NCI-H2107 treated with DMSO at 0.1 percent for 48 hours (cell line): ENCODE results near the gene PCDH15.

Experiments
- DNase-seq: peaks from one replicate; lab custom pipeline; 2025; ENCODE audit not compliant: unreplicated experiment; lab: John Stamatoyannopoulos, UW

Gene PCDH15

DNA sequence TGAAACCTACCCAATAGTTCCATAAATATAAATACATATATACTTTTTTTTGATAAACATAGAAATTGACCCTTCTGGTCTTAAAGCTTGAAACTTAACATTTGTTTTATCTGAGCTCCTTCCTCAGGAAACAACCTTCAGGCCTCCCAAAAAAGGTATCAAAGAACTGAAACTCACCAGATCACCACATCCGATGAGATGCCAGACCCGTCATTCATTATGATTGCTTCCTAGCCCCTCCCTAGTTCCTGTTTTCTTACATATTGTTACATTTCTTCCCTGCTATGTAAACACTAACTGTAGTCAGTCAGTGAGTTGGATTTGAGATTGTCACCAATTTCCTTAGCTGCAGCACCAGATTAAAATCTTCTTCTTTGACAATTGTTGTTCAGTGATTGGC, 663.6 kb downstream of the PCDH15 start:
- no peak for DNase-seq

DNA sequence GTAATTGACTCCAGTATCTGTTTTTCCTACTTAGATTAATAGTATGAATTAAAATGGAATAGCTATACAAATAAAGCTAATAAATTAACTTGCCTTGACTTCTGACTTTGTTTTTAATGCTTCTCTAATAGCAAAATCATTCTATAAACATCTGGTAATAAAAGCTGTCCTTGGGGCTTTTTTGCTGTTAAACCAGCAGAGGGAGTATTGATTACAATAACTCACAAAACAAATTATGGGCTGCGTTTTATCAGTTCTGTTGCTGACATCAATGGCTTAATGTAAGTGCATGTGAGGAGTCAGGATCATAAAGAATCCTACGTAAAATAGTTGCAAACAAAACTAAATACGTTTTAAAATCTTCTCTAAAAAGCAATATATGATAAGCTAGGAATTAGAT, 667.8 kb downstream of the PCDH15 start:
- DNase-seq, result no peak

- DNase-seq, result no peak
Measured at GRCh38 chr10:54131833-54132232, 669.2 kb downstream of the PCDH15 start.

GRCh38 chr10:54130394-54130793, 670.6 kb downstream of the PCDH15 start:
- no peak for DNase-seq

- no peak for DNase-seq
Measured at GRCh38 chr10:54125098-54125747, 675.8 kb downstream of the PCDH15 start.

DNA sequence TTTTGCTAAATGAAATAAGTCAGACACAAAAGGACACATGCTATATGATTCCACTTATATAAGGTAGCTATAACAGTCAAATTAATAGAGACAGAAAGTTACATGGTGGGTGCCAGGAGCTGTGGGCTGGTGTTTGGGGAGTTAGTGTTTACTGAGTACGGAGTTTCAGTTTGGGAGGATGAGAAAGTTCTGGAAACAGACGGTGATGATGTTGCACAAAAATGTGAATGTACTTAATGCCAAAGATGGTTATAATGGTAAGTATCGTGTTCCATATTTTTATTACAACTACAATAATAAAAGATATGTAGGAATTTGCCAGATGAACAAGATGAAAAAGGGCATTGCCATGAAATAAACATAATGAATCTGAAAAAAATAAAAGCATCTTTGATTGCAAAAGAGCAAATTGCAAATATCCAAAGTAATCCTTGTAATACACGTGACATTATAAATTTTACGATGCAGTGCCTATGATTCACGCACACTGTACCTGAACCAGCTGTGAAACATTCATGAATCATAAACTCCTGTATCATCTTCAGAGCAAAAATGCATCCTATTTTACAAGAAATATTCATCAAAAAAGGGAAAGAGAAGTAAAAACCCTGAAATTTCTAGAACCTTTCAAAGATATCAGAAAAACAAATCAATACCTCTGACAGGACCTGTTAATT, 676.7 kb downstream of the PCDH15 start:
- DNase-seq, result no peak

DNA sequence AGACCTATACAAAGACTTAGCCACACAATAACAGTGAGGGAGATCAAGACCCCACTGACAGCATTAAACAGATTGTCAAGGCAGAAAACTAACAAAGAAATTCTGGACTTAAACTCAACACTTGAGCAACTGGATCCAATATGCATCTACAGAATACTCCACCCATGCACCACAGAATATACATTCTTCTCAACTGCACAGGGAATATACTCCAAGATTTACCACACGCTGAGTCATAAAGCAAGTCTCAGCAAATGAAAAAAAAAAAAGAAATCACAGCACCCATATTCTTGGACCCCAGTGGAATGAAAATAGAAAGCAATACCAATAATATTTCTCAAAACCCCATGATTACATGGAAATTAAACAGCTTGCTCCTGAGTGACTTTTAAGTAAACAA, 680.2 kb downstream of the PCDH15 start:
- no peak for DNase-seq

DNA sequence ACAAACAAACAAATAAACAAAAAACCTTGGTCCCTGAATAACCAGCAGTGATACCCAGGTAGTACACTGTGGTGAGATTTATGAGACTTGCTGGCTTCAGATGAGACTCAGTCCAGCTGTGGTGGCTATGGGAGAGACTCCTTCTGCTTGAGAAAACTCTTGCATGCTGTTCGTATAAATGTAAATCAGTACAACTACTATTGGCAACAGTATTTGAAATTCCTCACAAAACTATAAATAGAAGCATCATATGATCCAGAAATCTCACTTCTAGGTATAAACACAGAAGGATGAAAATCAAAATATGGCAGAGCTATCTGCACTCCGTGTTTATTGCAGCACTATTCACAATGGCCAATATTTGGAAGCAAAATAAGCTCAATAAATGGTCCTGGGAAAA, 692.1 kb downstream of the PCDH15 start:
- DNase-seq, result no peak

GRCh38 chr10:54096892-54097291, 704.1 kb downstream of the PCDH15 start:
- DNase-seq, result no peak

GRCh38 chr10:54094321-54094720, 706.7 kb downstream of the PCDH15 start:
- DNase-seq, result no peak

DNA sequence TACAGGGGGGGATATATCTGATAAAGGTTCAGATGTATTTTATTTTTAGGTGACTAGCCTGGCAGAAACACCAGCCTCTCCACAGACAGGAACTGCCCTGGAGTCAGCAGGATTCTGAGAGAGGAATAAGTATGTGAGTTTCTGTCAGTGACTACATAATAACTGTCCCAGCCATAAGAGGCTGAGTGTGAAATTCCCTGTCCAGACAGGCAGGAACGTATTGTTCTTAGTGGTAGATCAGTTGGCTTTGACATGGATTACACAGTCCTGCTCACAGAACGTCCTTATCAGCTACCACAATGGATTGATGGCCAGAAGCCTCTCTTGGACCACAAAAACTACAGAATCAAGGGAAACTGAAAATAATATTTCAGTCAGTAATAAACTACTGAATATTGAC, 709.8 kb downstream of the PCDH15 start:
- DNase-seq, result no peak

DNA sequence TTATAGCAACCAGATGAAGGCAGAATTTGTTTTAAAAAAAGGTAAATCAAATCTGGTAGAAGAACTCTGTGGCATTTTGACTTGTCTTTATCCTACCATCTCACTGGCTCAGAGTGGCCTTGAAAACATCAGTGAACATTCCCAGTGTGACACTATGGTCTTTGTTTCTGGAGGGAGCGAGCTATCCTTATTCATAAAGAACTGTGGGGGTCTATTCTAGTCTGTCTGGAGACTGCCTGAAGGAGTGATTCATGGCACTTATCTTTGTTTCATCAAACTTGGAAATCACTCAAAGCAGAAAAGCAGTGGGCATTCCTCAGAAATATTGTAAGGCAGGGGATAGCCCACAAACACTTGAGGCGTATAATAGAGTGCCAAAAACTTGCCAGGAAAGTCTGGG, 719.1 kb downstream of the PCDH15 start:
- no peak for DNase-seq

DNA sequence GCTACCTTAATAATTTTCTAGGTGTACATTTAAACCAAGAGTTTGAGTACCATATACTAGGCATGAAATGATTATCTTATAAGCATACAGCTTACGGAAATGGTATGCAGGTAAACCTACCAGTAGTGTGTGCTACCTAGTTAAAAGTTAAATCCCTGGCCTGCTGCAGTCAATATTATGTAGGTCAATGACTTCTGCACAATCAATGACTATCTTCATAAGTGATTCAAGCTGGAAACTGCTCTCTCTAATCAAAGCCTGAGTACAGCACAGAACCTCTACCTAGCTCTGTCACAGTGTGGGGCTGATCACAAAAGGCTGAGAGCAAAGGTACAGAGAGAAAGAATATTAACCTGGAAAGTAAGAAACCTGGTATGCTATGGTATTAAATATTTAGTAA, 733.7 kb downstream of the PCDH15 start:
- DNase-seq, result no peak

DNA sequence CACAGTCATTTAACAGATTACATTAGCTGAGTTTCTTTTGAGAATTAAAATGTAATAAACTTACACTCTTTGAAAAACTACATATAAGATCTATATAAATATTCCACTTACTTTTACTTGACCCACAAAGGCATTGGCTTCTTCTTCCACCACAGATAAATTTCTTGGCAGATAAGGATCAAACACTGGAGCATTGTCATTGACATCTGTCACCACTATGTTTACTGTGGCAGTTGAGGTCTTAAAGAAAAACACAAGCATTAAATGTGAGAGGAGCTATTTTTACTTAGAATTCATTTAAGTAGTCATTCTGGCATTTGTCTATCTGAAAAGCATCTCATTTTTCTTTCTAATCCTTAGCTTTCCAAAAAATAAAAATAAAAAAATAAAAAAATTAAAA, 734.4 kb downstream of the PCDH15 start:
- no peak for DNase-seq

GRCh38 chr10:54065106-54065505, 735.9 kb downstream of the PCDH15 start:
- no peak for DNase-seq

DNA sequence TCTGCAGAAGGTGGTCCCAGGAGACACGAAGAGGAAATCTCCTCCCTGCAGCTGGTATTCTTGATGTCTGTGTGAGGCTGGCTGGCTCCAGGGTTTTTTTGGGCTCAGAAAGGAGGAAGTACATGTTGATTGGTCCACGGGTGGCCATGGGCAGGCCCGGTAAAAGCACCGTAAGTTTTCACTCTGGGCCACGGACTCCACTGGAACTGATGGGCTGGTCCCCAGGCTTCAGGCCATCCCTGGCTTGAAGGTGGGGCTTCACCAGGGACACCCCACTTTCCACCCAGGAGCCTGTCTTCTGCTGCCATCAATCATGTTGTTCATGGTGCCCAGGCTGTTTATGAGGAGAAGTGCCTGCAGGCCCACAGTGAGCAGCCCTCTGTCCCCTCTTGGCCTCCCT, 736.8 kb downstream of the PCDH15 start:
- DNase-seq, result no peak

DNA sequence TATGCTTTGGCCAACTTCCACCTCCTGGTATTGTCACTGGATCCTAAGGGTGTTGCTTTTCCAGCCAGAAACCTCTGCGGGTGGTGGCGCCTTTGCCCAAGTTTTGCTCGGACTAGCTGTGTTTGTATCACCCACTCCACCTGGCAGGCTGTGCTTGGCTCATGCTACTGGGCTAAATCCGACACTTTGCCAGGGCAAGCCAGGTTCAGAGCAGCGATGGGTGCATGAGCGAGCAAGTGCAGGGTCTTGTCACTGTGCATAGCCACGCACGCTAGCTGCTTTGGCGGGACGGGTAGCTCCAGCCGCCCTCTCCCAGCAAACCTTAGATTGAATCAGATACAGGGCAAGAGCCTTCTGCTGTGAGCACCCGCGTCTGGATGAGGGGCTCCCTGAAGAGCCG, 737.5 kb downstream of the PCDH15 start:
- DNase-seq, result no peak

- DNase-seq, result no peak
Measured at GRCh38 chr10:54060572-54060971, 740.5 kb downstream of the PCDH15 start.

DNA sequence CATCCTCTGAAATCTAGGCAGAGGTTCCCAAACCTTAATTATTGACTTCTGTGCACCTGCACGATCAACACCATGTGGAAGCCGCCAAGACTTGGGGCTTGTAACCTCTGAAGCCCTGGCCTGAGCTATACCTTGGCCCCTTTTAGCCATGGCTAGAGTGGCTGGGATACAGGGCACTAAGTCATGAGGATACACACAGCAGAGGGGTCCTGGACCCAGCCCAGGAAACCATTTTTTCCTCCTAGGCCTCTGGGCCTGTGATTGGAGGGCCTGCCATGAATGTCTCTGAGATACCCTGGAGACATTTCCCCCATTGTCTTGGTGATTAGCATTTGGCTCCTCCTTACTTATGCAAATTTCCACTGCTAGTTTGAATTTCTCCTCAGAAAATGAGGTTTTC, 743.7 kb downstream of the PCDH15 start:
- no peak for DNase-seq

GRCh38 chr10:54026340-54026739, 774.7 kb downstream of the PCDH15 start:
- DNase-seq, result no peak

GRCh38 chr10:54011117-54011516, 789.9 kb downstream of the PCDH15 start:
- no peak for DNase-seq

DNA sequence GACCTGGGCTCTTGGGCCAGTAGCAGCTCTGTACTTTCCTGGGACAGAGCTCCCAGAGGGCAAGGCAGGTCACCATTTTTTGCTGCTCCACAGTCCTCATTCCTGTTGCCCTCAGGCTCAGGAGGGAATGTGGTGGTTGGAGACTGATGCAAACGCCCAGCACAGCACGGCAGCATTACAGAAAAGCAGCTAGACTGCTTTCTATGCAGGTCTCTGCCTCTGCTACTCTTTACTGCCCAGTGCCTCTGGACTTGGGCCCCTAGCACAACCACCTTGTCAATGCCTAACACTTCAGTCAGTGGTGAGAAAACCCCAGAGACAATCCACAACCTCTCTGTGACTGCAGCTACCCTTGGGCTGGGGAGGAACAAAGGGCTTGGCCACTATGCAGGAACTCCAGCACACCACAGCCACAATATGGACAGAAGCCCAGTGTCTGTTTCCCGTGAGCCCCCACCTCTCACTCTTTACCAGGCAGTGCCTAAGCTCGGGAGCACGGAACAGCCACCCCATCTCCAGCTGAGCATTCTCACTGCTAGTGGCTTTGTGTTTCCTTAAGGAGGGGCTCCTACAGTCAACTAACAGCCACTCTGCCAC, 790.6 kb downstream of the PCDH15 start:
- DNase-seq, result no peak

DNA sequence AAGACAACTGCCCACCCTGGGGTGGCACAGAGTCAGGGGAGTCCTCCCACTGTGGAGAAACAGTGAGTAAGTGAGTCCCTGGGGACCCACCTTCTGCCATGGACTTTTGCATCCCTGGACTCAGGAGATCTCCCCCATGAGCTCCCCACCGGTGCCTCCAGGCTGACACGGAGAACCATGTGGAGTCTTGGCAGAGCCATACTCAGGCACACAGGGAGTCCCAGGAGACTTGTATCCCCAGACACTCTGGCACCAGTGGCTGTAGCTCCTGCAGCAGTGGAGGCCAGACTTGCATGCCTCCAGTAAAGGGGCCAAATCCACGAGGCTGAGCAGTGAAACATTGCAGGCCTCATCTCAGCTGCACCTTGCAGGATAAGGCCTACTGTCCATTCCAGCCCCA, 791.4 kb downstream of the PCDH15 start:
- DNase-seq, result no peak
